Measurements from ENCODE around the gene SNX15. TPM values are rescaled to one million over a fixed set of nuclear protein-coding genes. Genes with fewer than 3 reads are reported as not detected.

The SNX15 gene
- total RNA-seq, 3 donors from 2014 or later (not counting 1 experiment from before 2014, with no cell fraction given) = 16.9 to 28.1 (median 27.1) TPM

DNA sequence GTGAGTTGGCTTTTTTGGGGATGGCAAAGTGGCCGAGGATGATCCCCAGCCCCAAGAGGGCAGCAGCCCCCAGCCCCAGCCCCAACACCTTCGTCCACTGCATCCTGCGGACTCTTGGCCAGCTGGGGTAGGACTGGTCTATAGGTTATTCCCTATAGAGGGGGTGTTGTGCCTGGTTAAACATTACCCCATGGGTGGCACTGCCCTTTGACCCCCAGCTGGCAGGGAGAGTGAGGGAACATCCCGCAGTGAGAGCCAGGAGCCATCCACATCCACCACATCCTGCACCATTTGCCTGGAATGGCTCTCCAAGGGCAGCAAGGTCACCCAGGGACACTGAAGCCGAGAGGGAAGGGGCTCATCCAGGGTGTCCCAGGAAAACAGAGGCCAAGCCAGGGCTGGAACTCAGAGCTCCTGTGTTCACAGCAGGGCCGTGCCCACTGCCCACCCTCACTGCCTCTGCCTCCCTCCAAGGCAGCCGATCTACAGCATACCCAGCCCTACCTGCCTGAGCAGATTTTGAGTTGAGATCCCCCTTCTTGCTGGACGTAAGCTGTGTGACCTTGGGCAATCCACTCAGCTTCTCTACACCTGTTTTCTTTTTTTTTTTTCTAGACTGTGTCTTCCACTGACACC, 31.3 kb downstream of the SNX15 start, which contains the start of gene NAALADL1:
TSS of gene NAALADL1 (minus strand) at position 135 of the 636 bp plus-strand sequence. CDS start at position 103, 32 bp downstream.
- Mint-ChIP-seq H3K36me3 (no peaks in the 10 kb centered on the region), H3K4me3 (no peak within 1 kb of the TSS), H3K9me3 (no peaks in the 10 kb centered on the region), H3K27me3 (ENCODE audit: low read depth in 2 of 2) (peaks cover 7 to 8% of the 10 kb centered on the region in 2 donors), H3K27ac (no peak within 1 kb of the TSS), H3K4me1 (peaks cover 5 to 8% of the 10 kb centered on the region in 2 donors)
- Histone ChIP-seq H3K4me1 (ENCODE audit: control insufficient read depth, insufficient read depth, low read length) (peaks cover 9% of the 10 kb centered on the region), H3K4me3 (ENCODE audit: low read length) (no peak within 1 kb of the TSS), H3K27me3 (ENCODE audit: control insufficient read depth, insufficient read depth, low read length) (no peaks in the 10 kb centered on the region), H3K9me3 (ENCODE audit: control insufficient read depth, insufficient read depth, low read length) (no peaks in the 10 kb centered on the region), H3K27ac (ENCODE audit: low read length) (no peak within 1 kb of the TSS), H3K36me3 (ENCODE audit: control insufficient read depth, insufficient read depth, low read length) (no peaks in the 10 kb centered on the region)
- intact Hi-C loops (cut with micrococcal nuclease) = no loop called here
- 85% methylated on average over 5 of the region's 8 CpGs for WGBS (ENCODE audit: insufficient coverage)
- DNase-seq = no peak
- no peak for ATAC-seq
- TF ChIP-seq, protein P1, sequence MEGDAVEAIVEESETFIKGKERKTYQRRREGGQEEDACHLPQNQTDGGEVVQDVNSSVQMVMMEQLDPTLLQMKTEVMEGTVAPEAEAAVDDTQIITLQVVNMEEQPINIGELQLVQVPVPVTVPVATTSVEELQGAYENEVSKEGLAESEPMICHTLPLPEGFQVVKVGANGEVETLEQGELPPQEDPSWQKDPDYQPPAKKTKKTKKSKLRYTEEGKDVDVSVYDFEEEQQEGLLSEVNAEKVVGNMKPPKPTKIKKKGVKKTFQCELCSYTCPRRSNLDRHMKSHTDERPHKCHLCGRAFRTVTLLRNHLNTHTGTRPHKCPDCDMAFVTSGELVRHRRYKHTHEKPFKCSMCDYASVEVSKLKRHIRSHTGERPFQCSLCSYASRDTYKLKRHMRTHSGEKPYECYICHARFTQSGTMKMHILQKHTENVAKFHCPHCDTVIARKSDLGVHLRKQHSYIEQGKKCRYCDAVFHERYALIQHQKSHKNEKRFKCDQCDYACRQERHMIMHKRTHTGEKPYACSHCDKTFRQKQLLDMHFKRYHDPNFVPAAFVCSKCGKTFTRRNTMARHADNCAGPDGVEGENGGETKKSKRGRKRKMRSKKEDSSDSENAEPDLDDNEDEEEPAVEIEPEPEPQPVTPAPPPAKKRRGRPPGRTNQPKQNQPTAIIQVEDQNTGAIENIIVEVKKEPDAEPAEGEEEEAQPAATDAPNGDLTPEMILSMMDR (IDR thresholded peaks at IDR 0.05) = no peak

DNA sequence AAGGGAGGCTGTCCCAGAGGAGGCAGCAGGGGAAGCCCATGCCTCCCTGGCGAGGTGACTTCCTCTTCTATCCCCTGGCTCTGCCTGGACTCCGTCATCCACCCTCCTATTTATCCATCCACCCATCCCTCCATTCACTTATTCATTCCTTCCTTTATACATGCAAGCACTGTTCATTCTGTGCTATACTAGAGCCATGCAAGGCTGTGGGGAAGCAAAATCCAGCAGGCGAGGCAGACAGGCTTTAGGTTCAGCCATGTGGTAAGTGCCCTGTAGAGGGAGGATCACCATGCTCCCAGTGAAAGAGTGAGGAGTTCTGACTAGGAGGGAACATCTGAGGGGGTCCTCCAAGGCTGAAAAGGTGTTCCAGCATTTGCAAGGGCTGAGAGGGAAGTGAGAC, 32.3 kb downstream of the SNX15 start:
- intact Hi-C loops (cut with micrococcal nuclease) = no loop called here
- no peaks in the 10 kb centered on the region for H3K9me3 Mint-ChIP-seq

DNA sequence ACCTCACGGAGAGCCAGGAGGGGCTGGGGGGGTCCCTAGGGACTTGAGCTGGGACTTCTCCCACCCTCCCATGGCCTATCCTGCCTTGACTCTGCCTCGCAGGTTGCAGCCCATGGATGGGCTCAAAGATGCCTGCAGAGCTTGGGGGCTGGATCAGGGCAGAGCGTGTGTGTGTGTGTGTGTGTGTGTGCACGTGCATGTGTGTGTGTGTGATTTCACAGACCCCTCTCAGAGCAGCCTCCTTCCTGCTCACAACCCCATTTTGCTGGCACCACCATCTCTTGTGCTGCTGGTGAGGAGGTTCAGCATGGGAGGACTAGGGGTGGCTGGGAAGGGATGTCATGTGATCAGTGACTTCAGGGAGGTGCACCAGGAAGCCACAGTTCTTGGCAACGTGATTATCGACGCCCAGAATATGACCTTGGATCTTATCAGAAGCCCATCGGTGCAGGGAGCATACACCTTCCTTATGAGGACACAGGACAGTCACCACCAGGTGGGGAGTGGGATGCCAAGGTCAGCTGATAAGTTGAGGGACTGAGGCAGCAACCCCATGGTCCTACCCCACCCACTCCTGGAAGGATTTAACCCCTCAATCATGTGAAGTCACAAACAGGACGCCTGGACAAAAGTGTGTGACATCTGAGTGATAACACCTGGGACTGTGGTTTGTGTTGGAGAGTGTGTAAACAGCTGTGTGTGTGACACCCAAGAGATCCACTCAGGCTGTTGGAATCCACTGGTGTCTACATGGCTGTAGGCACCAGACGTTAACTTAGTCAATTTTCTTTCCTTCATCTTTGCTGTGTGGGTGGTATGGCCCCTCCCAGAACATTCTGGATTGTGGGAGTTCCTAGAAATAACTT, 33.0 kb downstream of the SNX15 start:
- intact Hi-C loops (cut with micrococcal nuclease) = no loop called here
- no peak overlapping the region for H3K27ac Mint-ChIP-seq
- Histone ChIP-seq H3K4me3 (ENCODE audit: low read length) (no peak overlapping the region), H3K27ac (ENCODE audit: low read length) (no peak overlapping the region), H3K4me1 (ENCODE audit: control insufficient read depth, insufficient read depth, low read length) (no peaks in the 10 kb centered on the region), H3K27me3 (ENCODE audit: control insufficient read depth, insufficient read depth, low read length) (no peaks in the 10 kb centered on the region), H3K9me3 (ENCODE audit: control insufficient read depth, insufficient read depth, low read length) (no peaks in the 10 kb centered on the region), H3K36me3 (ENCODE audit: control insufficient read depth, insufficient read depth, low read length) (no peaks in the 10 kb centered on the region)
- H3K4me3 Mint-ChIP-seq = no peak overlapping the region
- no peaks in the 10 kb centered on the region for H3K36me3 Mint-ChIP-seq
- H3K9me3 Mint-ChIP-seq = no peaks in the 10 kb centered on the region
- H3K27me3 Mint-ChIP-seq (ENCODE audit: low read depth in 2 of 2) = peaks cover 3 to 7% of the 10 kb centered on the region in 2 donors
- TF ChIP-seq, protein P1 (IDR thresholded peaks at IDR 0.05) = no peak
- 55% methylated on average over 9 of the region's 10 CpGs for WGBS (ENCODE audit: insufficient coverage)
- H3K4me1 Mint-ChIP-seq = no peaks in the 10 kb centered on the region
- no peak for ATAC-seq
- no peak for DNase-seq

More for the DNA sequence above, 32.3 kb downstream of the SNX15 start:
- Histone ChIP-seq H3K27ac (ENCODE audit: low read length) (no peak overlapping the region), H3K27me3 (ENCODE audit: control insufficient read depth, insufficient read depth, low read length) (no peaks in the 10 kb centered on the region), H3K36me3 (ENCODE audit: control insufficient read depth, insufficient read depth, low read length) (no peaks in the 10 kb centered on the region), H3K9me3 (ENCODE audit: control insufficient read depth, insufficient read depth, low read length) (no peaks in the 10 kb centered on the region), H3K4me3 (ENCODE audit: low read length) (no peak overlapping the region), H3K4me1 (ENCODE audit: control insufficient read depth, insufficient read depth, low read length) (no peaks in the 10 kb centered on the region)
- no peak for ATAC-seq
- no peak for DNase-seq
- Mint-ChIP-seq H3K4me1 (no peaks in the 10 kb centered on the region), H3K27ac (no peak overlapping the region), H3K36me3 (no peaks in the 10 kb centered on the region), H3K4me3 (no peak overlapping the region), H3K27me3 (ENCODE audit: low read depth in 2 of 2) (peaks cover 3 to 7% of the 10 kb centered on the region in 2 donors)
- TF ChIP-seq, protein P1 (IDR thresholded peaks at IDR 0.05) = no peak
- 90% methylated on average over 3 of the region's 3 CpGs for WGBS (ENCODE audit: insufficient coverage)

Measured in natural killer cell (primary cell).